ENCODE data around the gene MCAT. TPM values are rescaled to one million over a fixed set of nuclear protein-coding genes. Genes with fewer than 3 reads are reported as not detected.

Gene MCAT
- total RNA-seq, 1 donor from 2014 or later = 8.6 TPM

DNA sequence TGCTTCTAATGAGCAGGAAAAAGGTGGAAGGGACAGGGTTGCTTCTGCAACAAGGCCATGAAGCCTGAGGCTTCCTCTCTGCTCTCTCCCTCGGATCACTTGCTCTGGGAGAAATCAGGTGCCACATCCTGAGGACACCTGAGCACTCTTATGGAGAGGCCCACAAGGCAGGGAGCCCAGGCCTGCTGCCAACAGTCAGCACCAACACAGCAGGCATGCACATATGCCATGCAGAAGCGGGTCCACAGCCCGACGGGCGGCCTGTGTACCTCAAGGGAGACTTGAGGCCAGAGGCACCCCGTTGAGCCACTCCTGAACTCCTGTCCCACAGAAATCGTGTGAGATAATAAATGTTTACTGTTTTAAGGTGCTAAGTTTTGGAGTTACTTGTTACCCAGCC lies 34.3 kb upstream of the MCAT start:
- TF ChIP-seq, protein P1, sequence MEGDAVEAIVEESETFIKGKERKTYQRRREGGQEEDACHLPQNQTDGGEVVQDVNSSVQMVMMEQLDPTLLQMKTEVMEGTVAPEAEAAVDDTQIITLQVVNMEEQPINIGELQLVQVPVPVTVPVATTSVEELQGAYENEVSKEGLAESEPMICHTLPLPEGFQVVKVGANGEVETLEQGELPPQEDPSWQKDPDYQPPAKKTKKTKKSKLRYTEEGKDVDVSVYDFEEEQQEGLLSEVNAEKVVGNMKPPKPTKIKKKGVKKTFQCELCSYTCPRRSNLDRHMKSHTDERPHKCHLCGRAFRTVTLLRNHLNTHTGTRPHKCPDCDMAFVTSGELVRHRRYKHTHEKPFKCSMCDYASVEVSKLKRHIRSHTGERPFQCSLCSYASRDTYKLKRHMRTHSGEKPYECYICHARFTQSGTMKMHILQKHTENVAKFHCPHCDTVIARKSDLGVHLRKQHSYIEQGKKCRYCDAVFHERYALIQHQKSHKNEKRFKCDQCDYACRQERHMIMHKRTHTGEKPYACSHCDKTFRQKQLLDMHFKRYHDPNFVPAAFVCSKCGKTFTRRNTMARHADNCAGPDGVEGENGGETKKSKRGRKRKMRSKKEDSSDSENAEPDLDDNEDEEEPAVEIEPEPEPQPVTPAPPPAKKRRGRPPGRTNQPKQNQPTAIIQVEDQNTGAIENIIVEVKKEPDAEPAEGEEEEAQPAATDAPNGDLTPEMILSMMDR (IDR thresholded peaks at IDR 0.05) = no peak
- no peaks in the 10 kb centered on the region for H3K4me1 Mint-ChIP-seq (ENCODE audit: low read depth)
- DNase-seq (ENCODE audit: low spot score) = peak; percentile 57
- H3K4me3 Mint-ChIP-seq (ENCODE audit: unreplicated experiment) = no peak overlapping the region
- no peak overlapping the region for H3K27ac Mint-ChIP-seq (ENCODE audit: unreplicated experiment)
- H3K36me3 Mint-ChIP-seq (ENCODE audit: low read depth) = peaks cover 15% of the 10 kb centered on the region
- no peaks in the 10 kb centered on the region for H3K9me3 Mint-ChIP-seq (ENCODE audit: low read depth)
- H3K27me3 Mint-ChIP-seq (ENCODE audit: low read depth) = no peaks in the 10 kb centered on the region

DNA sequence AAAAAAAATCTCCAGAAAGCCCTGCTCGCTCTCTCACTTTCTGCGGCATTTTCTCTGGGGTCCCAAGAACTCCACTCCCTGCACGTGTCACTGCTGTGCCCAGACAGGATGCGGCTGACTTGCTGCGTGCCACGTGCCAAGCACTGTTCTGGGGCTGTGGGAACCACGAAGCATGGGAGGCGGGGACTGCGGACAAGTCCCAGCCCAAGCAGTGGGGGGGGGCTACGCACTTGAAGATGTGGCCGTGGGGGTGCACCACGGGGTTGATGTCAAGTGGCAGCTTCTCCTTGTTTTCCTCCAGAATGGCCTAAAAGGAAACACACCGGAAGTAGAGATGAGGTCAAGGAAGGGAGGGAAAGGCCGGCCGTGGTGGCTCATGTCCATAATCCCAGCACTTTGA lies 32.9 kb upstream of the MCAT start:
- TF ChIP-seq, protein P1 (IDR thresholded peaks at IDR 0.05) = no peak
- H3K27me3 Mint-ChIP-seq (ENCODE audit: low read depth) = no peaks in the 10 kb centered on the region
- peak; percentile 72 for DNase-seq (ENCODE audit: low spot score)
- H3K9me3 Mint-ChIP-seq (ENCODE audit: low read depth) = no peaks in the 10 kb centered on the region
- H3K4me3 Mint-ChIP-seq (ENCODE audit: unreplicated experiment) = no peak overlapping the region
- no peak overlapping the region for H3K27ac Mint-ChIP-seq (ENCODE audit: unreplicated experiment)
- H3K4me1 Mint-ChIP-seq (ENCODE audit: low read depth) = no peaks in the 10 kb centered on the region
- H3K36me3 Mint-ChIP-seq (ENCODE audit: low read depth) = peaks cover 13% of the 10 kb centered on the region

DNA sequence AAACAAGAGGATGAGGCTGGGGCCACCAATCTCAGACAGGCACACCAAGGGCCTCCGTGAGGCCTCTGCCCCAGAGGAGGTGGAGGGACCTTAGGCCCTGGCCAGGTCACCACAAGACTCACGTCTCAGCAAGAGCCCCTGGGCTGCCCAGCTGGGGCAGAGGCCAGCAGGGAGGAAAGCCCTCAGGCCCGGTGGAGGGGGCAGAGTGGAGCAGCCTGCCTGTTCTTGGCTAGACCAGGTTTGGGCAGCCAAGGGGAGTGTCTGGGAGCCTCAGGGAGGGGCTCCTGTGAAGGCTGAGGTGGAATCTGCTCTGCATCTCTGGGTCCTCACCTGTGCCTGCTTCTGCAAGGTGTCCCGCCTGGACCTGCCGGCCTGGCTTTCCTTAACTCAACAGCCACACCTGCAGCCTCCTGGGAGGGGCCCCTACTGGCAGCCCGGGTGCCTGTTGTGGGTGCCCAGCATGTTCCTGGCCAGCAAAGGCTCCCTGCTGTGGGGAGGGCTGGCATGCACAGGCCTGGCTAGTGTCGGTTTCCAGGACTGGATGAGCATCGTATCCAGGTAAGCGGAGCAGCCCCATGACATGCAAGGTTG lies 31.8 kb upstream of the MCAT start:
- no peaks in the 10 kb centered on the region for H3K9me3 Mint-ChIP-seq (ENCODE audit: low read depth)
- peak; percentile 77 for DNase-seq (ENCODE audit: low spot score)
- H3K27ac Mint-ChIP-seq (ENCODE audit: unreplicated experiment) = no peak overlapping the region
- TF ChIP-seq, protein P1 (IDR thresholded peaks at IDR 0.05) = no peak
- no peaks in the 10 kb centered on the region for H3K4me1 Mint-ChIP-seq (ENCODE audit: low read depth)
- H3K4me3 Mint-ChIP-seq (ENCODE audit: unreplicated experiment) = no peak overlapping the region
- H3K27me3 Mint-ChIP-seq (ENCODE audit: low read depth) = no peaks in the 10 kb centered on the region
- peaks cover 15% of the 10 kb centered on the region for H3K36me3 Mint-ChIP-seq (ENCODE audit: low read depth)

- TF ChIP-seq, protein P1 (IDR thresholded peaks at IDR 0.05) = no peak
- H3K36me3 Mint-ChIP-seq (ENCODE audit: low read depth) = peaks cover 11% of the 10 kb centered on the region
- no peak overlapping the region for H3K4me3 Mint-ChIP-seq (ENCODE audit: unreplicated experiment)
- peaks cover under 1% of the 10 kb centered on the region for H3K4me1 Mint-ChIP-seq (ENCODE audit: low read depth)
- H3K27me3 Mint-ChIP-seq (ENCODE audit: low read depth) = no peaks in the 10 kb centered on the region
- no peaks in the 10 kb centered on the region for H3K9me3 Mint-ChIP-seq (ENCODE audit: low read depth)
- peak; percentile 86 for DNase-seq (ENCODE audit: low spot score)
- no peak overlapping the region for H3K27ac Mint-ChIP-seq (ENCODE audit: unreplicated experiment)
Observed at GRCh38 chr22:43173976-43174720, 30.9 kb upstream of the MCAT start.

- Mint-ChIP-seq H3K27me3 (ENCODE audit: low read depth) (no peaks in the 10 kb centered on the region), H3K4me1 (ENCODE audit: low read depth) (peaks cover 6% of the 10 kb centered on the region), H3K4me3 (ENCODE audit: unreplicated experiment) (no peak overlapping the region), H3K36me3 (ENCODE audit: low read depth) (peaks cover 9% of the 10 kb centered on the region), H3K9me3 (ENCODE audit: low read depth) (no peaks in the 10 kb centered on the region), H3K27ac (ENCODE audit: unreplicated experiment) (no peak overlapping the region)
- TF ChIP-seq, protein P1 (IDR thresholded peaks at IDR 0.05) = no peak
- DNase-seq (ENCODE audit: low spot score) = no peak
Observed at GRCh38 chr22:43173566-43173965, 30.4 kb upstream of the MCAT start.

Measured in chondrocyte (in vitro differentiated cells).